GM23338 (cell line): Measurements from ENCODE around the gene ZNF256. TPM values are rescaled to one million over a fixed set of nuclear protein-coding genes. Genes with fewer than 3 reads are reported as not detected.

ENCODE experiments used
- ATAC-seq: fragments of 200-7000 bp; cut with Tn5 transposase; 3 replicates; pipeline ENCODE4 v1.9.1; 2020
- DNase-seq: peaks from one replicate; pipeline ENCODE4 v3.0.0-alpha.2; 2015; ENCODE audit warnings: low spot score
- H2AFZ ChIP-seq: fragments of 200-600 bp; sonication (generic); 2 replicates; pipeline ENCODE4 v1.8.0; 2016; ENCODE audit warnings: antibody characterized with exemption, mild to moderate bottlenecking, moderate library complexity
- H3F3A ChIP-seq: fragments of 200-600 bp; sonication (generic); replicated peaks from 2 replicates; pipeline ENCODE4 v1.8.0; 2017; ENCODE audit warnings: antibody characterized with exemption, mixed run types, low read depth
- H3K27ac ChIP-seq: fragments of 200-600 bp; sonication (generic); 2 replicates; pipeline ENCODE4 v1.6.1; 2016; ENCODE audit warnings: low read depth
- H3K27me3 ChIP-seq: fragments of 200-600 bp; sonication (generic); 2 replicates; pipeline ENCODE4 v1.8.0; 2016; ENCODE audit warnings: mild to moderate bottlenecking, mixed run types, moderate library complexity; ENCODE audit not compliant: insufficient read depth
- H3K36me3 ChIP-seq: fragments of 200-600 bp; sonication (generic); 2 replicates; pipeline ENCODE4 v1.8.0; 2016; ENCODE audit warnings: mild to moderate bottlenecking; ENCODE audit not compliant: insufficient read depth
- H3K4me1 ChIP-seq: fragments of 200-600 bp; sonication (generic); 2 replicates; pipeline ENCODE4 v1.8.0; 2016; ENCODE audit warnings: mild to moderate bottlenecking, moderate library complexity; ENCODE audit not compliant: insufficient read depth
- H3K4me2 ChIP-seq: fragments of 200-600 bp; sonication (generic); 2 replicates; pipeline ENCODE4 v1.7.1; 2017; ENCODE audit warnings: mixed run types
- H3K4me3 ChIP-seq: fragments of 200-600 bp; sonication (generic); 2 replicates; pipeline ENCODE4 v1.6.1; 2016; ENCODE audit warnings: mixed run types
- H3K79me2 ChIP-seq: fragments of 200-600 bp; sonication (generic); replicated peaks from 2 replicates; pipeline ENCODE4 v1.8.0; 2017; ENCODE audit warnings: mild to moderate bottlenecking; ENCODE audit not compliant: insufficient read depth
- H3K9me2 ChIP-seq: fragments of 200-600 bp; sonication (generic); 2 replicates; pipeline ENCODE4 v1.8.0; 2017; ENCODE audit not compliant: insufficient read depth
- H4K20me1 ChIP-seq: fragments of 200-600 bp; sonication (generic); replicated peaks from 2 replicates; pipeline ENCODE4 v1.8.0; 2017; ENCODE audit warnings: mild to moderate bottlenecking; ENCODE audit not compliant: insufficient read depth
- H3K27ac Mint-ChIP-seq: 2 replicates; pipeline ENCODE4 v1.8.0; 2020; ENCODE audit warnings: inconsistent platforms, mild to moderate bottlenecking, moderate library complexity, mixed read lengths
- H3K27me3 Mint-ChIP-seq: 3 replicates; pipeline ENCODE4 v1.8.0; 2022; ENCODE audit warnings: low read depth, mild to moderate bottlenecking, moderate library complexity, mixed read lengths, inconsistent platforms; ENCODE audit not compliant: insufficient read depth, poor library complexity
- H3K36me3 Mint-ChIP-seq: 3 replicates; pipeline ENCODE4 v1.8.0; 2021; ENCODE audit warnings: low read depth, mild to moderate bottlenecking, inconsistent platforms, moderate library complexity, mixed read lengths
- H3K4me1 Mint-ChIP-seq: 3 replicates; pipeline ENCODE4 v1.8.0; 2020; ENCODE audit warnings: mild to moderate bottlenecking, inconsistent platforms, mixed read lengths
- H3K4me3 Mint-ChIP-seq: 3 replicates; pipeline ENCODE4 v1.8.0; 2021; ENCODE audit warnings: moderate library complexity, mild to moderate bottlenecking, inconsistent platforms, mixed read lengths
- H3K9me3 Mint-ChIP-seq: 3 replicates; pipeline ENCODE4 v1.8.0; 2020; ENCODE audit warnings: moderate library complexity, mild to moderate bottlenecking, inconsistent platforms, mixed read lengths
- CREB1 ChIP-seq: fragments of 250-450 bp; sonication (Bioruptor Pico); IDR thresholded peaks from 2 replicates; pipeline ENCODE4 v1.5.0; 2020; ENCODE audit warnings: low read depth, mild to moderate bottlenecking, moderate library complexity
- CTCF ChIP-seq, 2 experiments: fragments of 200-600 bp in 1 of 2; sonication (generic) in 1 of 2; conservative IDR thresholded peaks; 2 replicates each; pipeline versions ENCODE4 v1.5.1 to v1.6.1; 2016 to 2017; ENCODE audit warnings: antibody characterized with exemption in 2 of 2, low read depth in 2 of 2, mild to moderate bottlenecking in 2 of 2, moderate library complexity in 1 of 2
- ETS1 ChIP-seq: IDR thresholded peaks from 2 replicates; pipeline ENCODE4 v1.6.1; 2016; ENCODE audit warnings: antibody characterized with exemption
- JUNB ChIP-seq: IDR thresholded peaks from one replicate; pipeline ENCODE4 v1.6.1; 2016; ENCODE audit warnings: antibody characterized with exemption; ENCODE audit not compliant: unreplicated experiment
- NANOG ChIP-seq: IDR thresholded peaks from 2 replicates; pipeline ENCODE4 v1.6.1; 2016; ENCODE audit warnings: antibody characterized with exemption, borderline replicate concordance
- POLR2AphosphoS5 ChIP-seq: IDR thresholded peaks from 2 replicates; pipeline ENCODE4 v1.6.1; 2016; ENCODE audit warnings: antibody characterized with exemption, low read depth
- REST ChIP-seq: IDR thresholded peaks from one replicate; pipeline ENCODE4 v1.6.1; 2018; ENCODE audit warnings: antibody characterized with exemption; ENCODE audit not compliant: unreplicated experiment
- STAT1 ChIP-seq: IDR thresholded peaks from one replicate; pipeline ENCODE4 v1.6.1; 2016; ENCODE audit warnings: antibody characterized with exemption; ENCODE audit not compliant: unreplicated experiment
- ZNF114 ChIP-seq: fragments of 250-450 bp; sonication (Bioruptor Pico); IDR thresholded peaks from 2 replicates; pipeline ENCODE4 v1.5.0; 2020; ENCODE audit warnings: mild to moderate bottlenecking, moderate library complexity
- ZNF331 ChIP-seq: fragments of 250-450 bp; sonication (Bioruptor Pico); IDR thresholded peaks from 2 replicates; pipeline ENCODE4 v1.5.0; 2020; ENCODE audit warnings: low read depth, mild to moderate bottlenecking, moderate library complexity
- ZNF462 ChIP-seq: fragments of 250-450 bp; sonication (Bioruptor Pico); IDR thresholded peaks from 2 replicates; pipeline ENCODE4 v1.5.0; 2020; ENCODE audit warnings: mild to moderate bottlenecking, moderate library complexity
- polyA plus RNA-seq: library from polyadenylated mRNA; unstranded; fragments of >200 nt; fragmentation: Nextera tagmentation; extraction: Ambion mirVana; gene quantifications from 2 replicates; pipeline ENCODE4 v1.2.1, GENCODE V29; 2016
- total RNA-seq: library from RNA; depleted of rRNA; stranded (reverse); fragments of >200 nt; shearing (Covaris generic); gene quantifications from 2 replicates; pipeline ENCODE4 v1.2.3, GENCODE V29; 2014

Gene ZNF256
- total and polyA plus RNA-seq, 2 experiments from 2014 or later = 8.8 to 16.2 TPM

GRCh38 chr19:57992841-57993240 is 45.3 kb upstream of the ZNF256 start:
- no peak overlapping the region for H2AFZ ChIP-seq
- H3K9me2 ChIP-seq = no peaks in the 10 kb centered on the region
- no peak overlapping the region for H3K4me2 ChIP-seq
- Mint-ChIP-seq H3K4me3 (no peak overlapping the region), H3K27ac (no peak overlapping the region), H3K27me3 (peaks cover 9% of the 10 kb centered on the region), H3K9me3 (peaks cover 69% of the 10 kb centered on the region), H3K4me1 (no peaks in the 10 kb centered on the region; the same call in 2 of the 3 replicates), H3K36me3 (peaks cover 89% of the 10 kb centered on the region)
- ATAC-seq = no peak
- H3K27ac ChIP-seq = no peak overlapping the region
- no peaks in the 10 kb centered on the region for H3K4me1 ChIP-seq
- no peaks in the 10 kb centered on the region; the same call in none of the 2 replicates for H4K20me1 ChIP-seq
- TF ChIP-seq ZNF114 (CRISPR knock-in tag) = no peak
- no peak for TF ChIP-seq ZNF462
- no peak for TF ChIP-seq CTCF (conservative IDR thresholded peaks at IDR 0.05; ENCODE audit: low read depth in 2 of 2)
- no peak for TF ChIP-seq JUNB
- TF ChIP-seq ETS1 = no peak
- TF ChIP-seq STAT1 = no peak
- TF ChIP-seq REST = no peak
- no peak for TF ChIP-seq ZNF331 (CRISPR knock-in tag)
- no peak for TF ChIP-seq NANOG
- TF ChIP-seq POLR2AphosphoS5 = no peak
- no peak for TF ChIP-seq CREB1 (CRISPR knock-in tag)
- H3K4me3 ChIP-seq = no peak overlapping the region
- DNase-seq = no peak
- H3K36me3 ChIP-seq = peaks cover 23% of the 10 kb centered on the region
- H3F3A ChIP-seq = no peaks in the 10 kb centered on the region
- no peaks in the 10 kb centered on the region for H3K27me3 ChIP-seq
- no peaks in the 10 kb centered on the region for H3K79me2 ChIP-seq
